Stimulated activated CD4-positive, alpha-beta T cell treated with anti-CD3 and anti-CD28 coated beads, Interleukin-4, amount 100 ng/mL, for 1 hour (primary cell): ENCODE results near the gene DNMBP.
"Not testable (repeated sequence)": the region's sequence is repeated elsewhere in the genome, so short reads cannot be mapped to it uniquely, and the experiment has no call there.

Source experiments
- DNase-seq: peaks from one replicate; pipeline ENCODE4 v3.0.0-alpha.2; 2020

Gene DNMBP

DNA sequence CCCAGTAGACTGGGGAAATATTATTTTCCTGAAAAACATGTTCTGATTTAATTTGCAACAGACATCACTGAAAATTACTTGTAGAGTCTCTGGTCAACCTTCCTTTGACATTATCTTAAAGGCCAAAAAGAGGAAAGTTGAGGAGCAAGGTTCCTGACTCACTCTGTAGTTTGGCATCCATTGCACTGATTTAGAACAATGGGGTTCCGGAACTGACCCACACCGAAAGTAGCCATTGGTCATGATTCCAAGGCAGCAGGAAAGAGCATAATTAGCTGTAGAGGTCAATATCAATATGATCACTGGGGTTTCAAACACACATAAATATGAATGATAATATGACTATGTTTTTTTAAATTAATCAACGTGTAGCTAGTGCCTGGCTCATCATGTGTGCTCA is 65.8 kb downstream of the DNMBP start:
- no peak for DNase-seq

DNA sequence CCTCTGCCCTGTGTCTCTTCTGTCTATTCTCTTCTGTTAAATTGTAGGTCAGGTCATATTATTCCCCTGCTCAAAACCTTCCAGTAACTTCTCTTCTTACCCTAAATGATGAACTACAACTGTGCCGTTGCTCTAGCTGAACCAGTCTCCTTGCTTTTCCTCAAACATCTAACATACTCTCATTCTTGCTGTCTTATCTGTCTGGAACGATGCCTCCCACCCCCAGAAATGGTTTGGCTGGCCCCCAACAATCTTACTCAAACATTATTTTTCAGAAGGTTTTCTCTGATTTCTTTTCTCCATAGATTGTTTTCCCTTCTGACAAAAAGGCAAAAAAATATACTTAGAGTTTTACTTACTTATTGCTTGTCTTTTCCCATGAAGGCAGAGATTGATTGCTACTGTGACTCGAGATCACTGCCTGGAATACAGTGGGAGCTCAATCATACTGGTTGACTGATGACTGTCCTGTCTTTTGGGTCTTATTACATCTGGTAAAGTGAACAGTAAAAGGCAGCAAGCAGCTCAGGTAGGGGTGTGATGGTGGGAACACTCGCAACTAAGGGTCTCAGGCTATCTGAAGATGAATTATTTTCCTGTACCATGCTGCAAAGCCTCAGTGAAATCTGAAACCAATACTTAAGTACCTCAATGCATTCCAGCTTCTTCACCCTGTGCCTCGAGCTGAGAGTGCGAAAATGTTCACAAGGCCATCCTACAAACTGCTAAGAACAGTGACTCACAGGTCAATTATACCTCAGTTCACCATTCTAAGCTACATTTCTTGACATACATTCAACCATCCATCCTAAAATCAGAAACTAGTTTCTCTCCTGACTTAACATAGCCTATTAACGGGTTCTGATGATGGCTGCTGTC is 67.6 kb downstream of the DNMBP start:
- DNase-seq = no peak

GRCh38 chr10:99938563-99938962 is 71.2 kb downstream of the DNMBP start:
- no peak for DNase-seq

GRCh38 chr10:99937630-99938029 is 72.1 kb downstream of the DNMBP start:
- no peak for DNase-seq

DNA sequence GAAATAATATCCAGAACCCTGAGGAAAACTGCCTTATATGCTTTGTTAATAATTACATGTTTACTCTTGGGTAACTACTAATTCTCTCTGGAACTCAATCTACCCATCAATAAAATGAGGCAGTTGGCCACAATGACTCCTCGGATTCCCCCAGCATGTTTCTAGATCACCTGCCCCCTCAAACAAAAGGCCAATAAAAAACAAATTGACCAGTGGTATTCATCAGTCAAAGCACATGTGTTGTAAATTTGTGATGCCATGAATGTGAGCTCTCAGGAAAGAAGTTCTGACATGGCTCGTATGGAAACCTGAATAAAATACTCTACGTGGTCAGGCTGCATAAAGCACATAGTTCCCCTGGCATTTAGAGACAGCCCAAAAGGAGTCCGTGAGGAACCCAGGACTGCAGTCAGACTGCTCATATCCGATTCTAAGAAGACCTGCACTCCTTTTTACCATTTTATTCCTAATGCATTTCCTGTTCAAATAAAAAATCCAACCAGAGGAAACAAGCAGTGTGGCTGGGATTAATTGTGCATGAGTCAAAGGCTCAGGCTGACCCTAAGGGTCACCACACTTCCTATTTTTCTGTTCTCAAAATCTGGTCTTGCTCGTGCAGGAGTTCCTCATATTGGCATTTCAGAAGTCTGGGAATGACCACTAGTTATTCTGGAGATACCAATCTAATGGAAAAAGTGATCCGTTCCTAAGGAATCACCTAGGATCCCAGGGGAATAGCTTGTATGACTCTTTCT is 77.4 kb downstream of the DNMBP start:
- DNase-seq = not testable (repeated sequence)

- DNase-seq = no peak
These were observed 78.8 kb downstream of the DNMBP start for GRCh38 chr10:99930731-99931550.

DNA sequence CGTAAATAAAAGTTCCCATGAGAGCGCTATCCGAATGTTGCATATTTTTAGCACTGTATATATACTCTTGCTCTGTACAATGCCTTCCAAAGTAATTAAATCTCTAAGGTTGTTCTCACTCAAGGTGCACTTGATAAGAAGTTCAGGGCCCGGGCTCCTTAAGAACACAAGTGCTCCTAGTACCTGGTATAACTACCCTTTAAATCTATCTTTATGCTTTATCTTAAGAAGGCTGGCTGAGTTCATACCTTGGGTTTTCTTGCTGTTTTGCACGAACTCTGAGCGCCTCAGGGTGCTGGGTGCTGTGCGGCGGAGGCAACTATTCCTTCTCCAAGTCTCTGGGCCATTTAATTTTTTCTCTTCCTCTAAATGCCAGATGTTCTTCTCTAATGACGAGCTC is 80.4 kb downstream of the DNMBP start:
- no peak for DNase-seq

- no peak for DNase-seq
These were observed 81.9 kb downstream of the DNMBP start for GRCh38 chr10:99927721-99928280.

- no peak for DNase-seq
These were observed 82.6 kb downstream of the DNMBP start for GRCh38 chr10:99926925-99927720.

DNA sequence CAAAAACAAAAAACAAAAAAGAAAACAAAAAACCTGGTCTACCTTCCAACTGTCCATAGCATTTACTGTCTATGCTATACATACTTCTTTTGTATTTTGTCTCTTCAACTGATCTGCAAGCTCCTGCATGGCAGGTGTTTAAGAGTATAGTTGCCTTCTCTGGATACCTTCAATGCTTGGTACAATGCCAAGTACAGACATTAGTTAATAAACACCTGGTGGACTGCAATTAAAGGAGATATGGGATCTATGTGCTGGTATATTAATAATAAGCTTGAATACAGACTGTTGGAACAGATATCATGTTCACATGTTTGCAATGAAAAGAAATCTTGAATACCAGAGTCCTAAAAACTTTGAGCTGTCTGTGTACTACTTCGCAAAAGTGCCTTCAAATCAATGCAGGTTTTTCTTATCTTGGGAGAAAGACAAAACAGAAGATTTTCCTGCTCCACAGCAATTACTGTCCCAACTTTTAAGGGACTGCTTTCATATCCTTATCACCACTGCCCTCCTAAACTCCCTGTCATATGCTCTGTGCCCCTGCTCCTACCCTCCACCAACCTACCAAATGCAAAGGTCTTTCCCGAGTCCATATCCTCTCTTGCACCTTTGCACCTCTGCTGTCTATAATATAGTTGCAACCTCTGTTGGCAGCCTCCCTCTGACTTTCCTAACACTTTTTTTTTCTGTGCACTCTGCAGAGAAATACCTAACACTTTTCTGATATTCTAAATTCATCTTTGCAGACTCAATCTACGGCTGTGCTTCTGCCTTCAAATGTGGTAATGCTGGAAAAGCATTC is 85.1 kb downstream of the DNMBP start:
- no peak for DNase-seq

GRCh38 chr10:99921948-99922347 is 87.8 kb downstream of the DNMBP start:
- no peak for DNase-seq

GRCh38 chr10:99920901-99921300 is 88.8 kb downstream of the DNMBP start:
- no peak for DNase-seq

GRCh38 chr10:99920486-99920885 is 89.3 kb downstream of the DNMBP start:
- no peak for DNase-seq

DNA sequence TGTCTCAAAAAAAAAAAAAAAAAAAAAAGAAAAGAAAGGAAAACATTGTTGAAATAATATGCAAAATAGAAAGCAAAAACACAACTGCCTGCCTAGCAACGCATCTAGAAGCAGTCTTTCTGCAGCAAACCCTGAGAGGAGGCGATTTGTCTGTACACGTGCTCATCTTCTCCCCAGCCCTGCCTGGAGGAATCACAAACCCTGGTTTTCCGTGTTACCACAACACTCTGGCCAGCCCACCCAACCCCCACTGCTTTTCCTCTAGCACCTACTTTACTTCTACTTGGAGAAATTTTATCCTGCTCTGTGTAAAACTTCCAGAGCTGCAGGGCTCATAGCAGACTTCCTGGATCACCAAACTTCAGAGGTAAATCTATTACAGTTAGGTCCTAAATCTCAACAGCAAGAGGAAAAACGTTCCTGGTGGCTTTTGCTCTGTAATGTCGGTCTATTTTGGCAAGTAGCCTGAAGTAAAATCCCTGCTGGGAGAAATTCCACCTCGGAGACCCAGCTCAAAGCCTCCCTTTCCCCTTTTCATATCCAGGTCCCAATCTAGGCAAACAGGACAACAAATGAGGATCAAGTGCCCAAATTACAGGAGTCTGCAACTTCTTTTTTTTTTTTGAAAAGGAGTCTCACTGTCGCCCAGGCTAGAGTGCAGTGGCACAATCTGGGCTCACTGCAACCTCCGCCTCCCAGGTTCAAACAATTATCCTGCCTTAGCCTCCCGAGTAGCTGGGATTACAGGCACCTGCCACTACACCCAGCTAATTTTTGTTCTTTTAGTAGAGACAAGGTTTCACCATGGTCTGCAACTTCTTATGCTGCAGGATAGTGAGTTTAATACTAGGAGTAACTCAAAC is 91.6 kb downstream of the DNMBP start:
- DNase-seq = no peak

GRCh38 chr10:99916776-99917175 is 93.0 kb downstream of the DNMBP start:
- DNase-seq = no peak

DNA sequence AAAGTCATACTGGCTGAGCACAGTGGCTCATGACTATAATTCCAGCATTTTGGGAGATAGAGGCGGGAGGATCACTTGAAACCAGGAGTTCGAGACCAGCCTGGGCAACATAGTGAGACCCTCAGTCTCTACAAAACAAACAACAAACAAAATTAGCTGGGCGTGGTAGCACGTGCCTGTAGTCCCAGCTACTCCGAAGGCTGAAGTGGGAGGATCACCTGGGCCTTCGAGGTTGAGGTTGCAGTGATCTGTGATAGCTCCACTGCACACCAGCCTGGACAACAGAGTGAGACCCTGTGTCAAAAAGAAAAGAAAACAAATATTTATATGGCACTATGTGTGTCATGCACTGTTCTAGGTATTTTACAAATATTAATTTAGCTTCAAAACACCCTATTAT is 94.3 kb downstream of the DNMBP start:
- no peak for DNase-seq

GRCh38 chr10:99914236-99914635 is 95.5 kb downstream of the DNMBP start:
- no peak for DNase-seq

DNA sequence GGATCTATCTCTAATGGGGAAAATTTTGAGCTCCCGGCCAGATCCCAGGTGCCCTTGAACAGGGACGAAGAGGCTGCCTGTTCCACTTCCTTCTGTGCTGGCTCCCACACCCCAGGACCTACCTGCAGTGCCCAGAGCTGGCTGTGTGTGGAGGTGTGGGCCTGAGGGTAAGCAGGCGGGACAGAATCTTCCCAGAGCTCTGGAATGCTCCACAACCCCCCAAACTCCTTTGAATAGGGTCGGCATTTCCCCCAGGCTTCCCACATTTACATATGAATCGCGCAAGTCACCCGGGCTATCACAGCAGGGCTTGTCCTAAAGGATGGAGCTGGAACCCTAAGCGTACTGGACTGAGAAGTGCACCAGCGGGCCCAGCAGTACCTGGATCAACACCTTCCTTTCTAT is 95.9 kb downstream of the DNMBP start:
- DNase-seq = no peak

DNA sequence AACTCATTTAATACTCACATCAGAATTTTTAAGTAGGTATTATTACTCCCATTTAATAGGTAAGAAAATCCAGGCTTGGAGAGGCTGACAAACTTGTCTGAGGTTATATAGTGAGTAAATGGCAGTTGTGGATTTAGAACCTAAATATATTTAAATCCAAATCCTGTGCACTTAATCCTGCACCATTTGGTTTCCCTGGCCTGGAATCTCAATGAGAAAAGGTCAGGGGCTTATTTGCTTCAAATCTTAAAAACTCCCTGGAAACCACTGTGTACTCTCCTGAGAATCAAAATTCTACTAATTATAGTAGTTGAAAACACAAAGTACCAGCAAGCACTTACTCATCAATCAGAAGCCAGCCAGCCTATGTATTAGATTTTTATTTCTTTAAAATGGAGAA is 97.7 kb downstream of the DNMBP start:
- DNase-seq = no peak

DNA sequence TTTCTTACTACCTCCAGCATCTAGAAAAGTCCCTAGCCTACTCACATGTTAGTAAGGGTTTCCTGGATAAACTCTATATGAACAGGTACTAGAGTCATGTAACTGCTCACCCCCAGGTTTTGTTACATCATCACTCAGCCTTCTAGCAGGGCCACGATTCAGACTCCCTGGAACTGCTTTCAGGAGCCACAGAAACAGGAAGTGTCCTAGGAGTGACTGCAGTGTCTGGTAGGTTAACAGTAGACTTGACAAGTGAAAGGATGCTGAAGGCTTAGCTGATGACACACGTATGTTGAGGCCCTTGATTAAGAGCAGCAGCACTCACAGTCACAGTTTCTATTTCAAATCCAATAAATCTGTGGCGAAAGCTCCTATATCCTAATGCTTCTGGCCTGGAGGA is 101.2 kb downstream of the DNMBP start:
- DNase-seq = no peak
